IMR-90 (cell line): Measurements from ENCODE around the gene IL2RA. TPM values are rescaled to one million over a fixed set of nuclear protein-coding genes. Genes with fewer than 3 reads are reported as not detected.

Experiments
- ATAC-seq: fragments of 200-7000 bp; cut with Tn5 transposase; 2 replicates; pipeline ENCODE4 v1.9.1; 2020; ENCODE audit warnings: low read depth, mild to moderate bottlenecking, moderate library complexity
- BruUV-seq: library from RNA; stranded (reverse); fragments of 400-500 nt; replicated peaks from 2 replicates; lab custom pipeline; 2021; lab: Mats Ljungman, UMichigan
- CTCF ChIA-PET: fragments of 300-600 bp; formaldehyde crosslinking; extraction: SDS; loops from one replicate; lab custom pipeline; 2021; ENCODE audit warnings: antibody characterized with exemption; lab: Yijun Ruan, JAX
- POLR2A ChIA-PET: fragments of 300-600 bp; sonication (Branson Sonifier 250); formaldehyde crosslinking; loops from one replicate; lab custom pipeline; 2022; ENCODE audit warnings: antibody characterized with exemption; ENCODE audit not compliant: unreplicated experiment; lab: Charles Lee
- DNase-seq: peaks from one replicate; pipeline ENCODE4 v3.0.0; 2013
- H2AFZ ChIP-seq: replicated peaks from 2 replicates; pipeline ENCODE3; 2013; ENCODE audit warnings: low read length, mild to moderate bottlenecking; ENCODE audit not compliant: poor library complexity
- H2AK5ac ChIP-seq: 2 replicates; pipeline ENCODE4 v1.6.1; 2013; ENCODE audit warnings: low read depth, low read length, inconsistent platforms
- H2AK9ac ChIP-seq: replicated peaks from 2 replicates; pipeline ENCODE3; 2013; ENCODE audit warnings: mild to moderate bottlenecking, low read depth, low read length, moderate library complexity; ENCODE audit not compliant: poor library complexity
- H2BK120ac ChIP-seq: 2 replicates; pipeline ENCODE4 v1.6.1; 2013; ENCODE audit warnings: low read depth, low read length, inconsistent platforms
- H2BK15ac ChIP-seq: 3 replicates; pipeline ENCODE4 v1.6.1; 2013; ENCODE audit warnings: low read depth, low read length, inconsistent platforms
- H2BK20ac ChIP-seq: 2 replicates; pipeline ENCODE4 v1.6.1; 2013; ENCODE audit warnings: low read depth, mild to moderate bottlenecking, inconsistent platforms, low read length, moderate library complexity
- H2BK5ac ChIP-seq: 2 replicates; pipeline ENCODE4 v1.6.1; 2013; ENCODE audit warnings: mild to moderate bottlenecking, low read depth, low read length, inconsistent platforms; ENCODE audit not compliant: poor library complexity, severe bottlenecking
- H3K14ac ChIP-seq: replicated peaks from 2 replicates; pipeline ENCODE4 v1.6.1; 2013; ENCODE audit warnings: low read depth, low read length, inconsistent platforms
- H3K18ac ChIP-seq: 2 replicates; pipeline ENCODE4 v1.6.1; 2013; ENCODE audit warnings: low read depth, low read length, control low read depth
- H3K23ac ChIP-seq: 2 replicates; pipeline ENCODE4 v1.6.1; 2013; ENCODE audit warnings: low read depth, low read length, inconsistent platforms
- H3K27ac ChIP-seq: 2 replicates; pipeline ENCODE4 v1.5.1; 2013; ENCODE audit warnings: mild to moderate bottlenecking, control low read depth, low read length; ENCODE audit not compliant: insufficient read depth
- H3K27me3 ChIP-seq: 2 replicates; pipeline ENCODE4 v1.6.1; 2013; ENCODE audit warnings: low read length; ENCODE audit not compliant: control insufficient read depth, insufficient read depth
- H3K36me3 ChIP-seq: 2 replicates; pipeline ENCODE4 v1.6.1; 2013; ENCODE audit warnings: low read length, mixed read lengths; ENCODE audit not compliant: control insufficient read depth, insufficient read depth
- H3K4ac ChIP-seq: 2 replicates; pipeline ENCODE4 v1.6.1; 2013; ENCODE audit warnings: low read depth, low read length, inconsistent platforms
- H3K4me1 ChIP-seq: 2 replicates; pipeline ENCODE4 v1.6.1; 2013; ENCODE audit warnings: low read length, mixed read lengths; ENCODE audit not compliant: control insufficient read depth, insufficient read depth
- H3K4me2 ChIP-seq: 2 replicates; pipeline ENCODE4 v1.6.1; 2013; ENCODE audit warnings: low read depth, mild to moderate bottlenecking, control low read depth, low read length, moderate library complexity
- H3K4me3 ChIP-seq: 2 replicates; pipeline ENCODE4 v1.5.1; 2013; ENCODE audit warnings: low read depth, mild to moderate bottlenecking, control low read depth, low read length, moderate library complexity; ENCODE audit not compliant: insufficient read depth
- H3K56ac ChIP-seq: 2 replicates; pipeline ENCODE4 v1.6.1; 2013; ENCODE audit warnings: low read length, inconsistent platforms; ENCODE audit not compliant: insufficient read depth; ENCODE audit errors: extremely low read depth
- H3K79me1 ChIP-seq, 2 experiments: 2 replicates each; pipeline ENCODE4 v1.6.1; 2013; ENCODE audit warnings: low read length in 2 of 2, inconsistent platforms in 1 of 2, low read depth in 1 of 2
- H3K9ac ChIP-seq: 2 replicates; pipeline ENCODE4 v1.6.1; 2013; ENCODE audit warnings: low read depth, low read length, control low read depth
- H3K9me1 ChIP-seq: 2 replicates; pipeline ENCODE4 v1.6.1; 2013; ENCODE audit warnings: low read length, inconsistent platforms; ENCODE audit not compliant: insufficient read depth
- H3K9me3 ChIP-seq: 2 replicates; pipeline ENCODE4 v1.6.1; 2013; ENCODE audit warnings: low read length; ENCODE audit not compliant: control insufficient read depth, insufficient read depth
- H4K20me1 ChIP-seq: 2 replicates; pipeline ENCODE4 v1.6.1; 2013; ENCODE audit warnings: low read length, inconsistent platforms; ENCODE audit not compliant: insufficient read depth
- H4K5ac ChIP-seq: 2 replicates; pipeline ENCODE4 v1.6.1; 2013; ENCODE audit warnings: mild to moderate bottlenecking, low read depth, low read length, control low read depth
- H4K8ac ChIP-seq, 2 experiments: 2 replicates each; pipeline ENCODE4 v1.6.1; 2013; ENCODE audit warnings: low read depth in 2 of 2, low read length in 2 of 2, control low read depth in 1 of 2, inconsistent platforms in 1 of 2
- H4K91ac ChIP-seq: 2 replicates; pipeline ENCODE4 v1.6.1; 2013; ENCODE audit warnings: low read depth, low read length, inconsistent platforms; ENCODE audit not compliant: insufficient read depth
- BHLHE40 ChIP-seq: fragments of 150-350 bp; IDR thresholded peaks from 2 replicates; pipeline ENCODE4 v1.6.1; 2016; ENCODE audit warnings: mild to moderate bottlenecking, low read depth, low read length
- CEBPB ChIP-seq: IDR thresholded peaks from 2 replicates; pipeline ENCODE4 v1.6.1; 2012; ENCODE audit warnings: low read depth, low read length, improper control_type of control experiment
- CHD1 ChIP-seq: IDR thresholded peaks from 2 replicates; pipeline ENCODE4 v1.6.1; 2012; ENCODE audit warnings: low read depth, low read length, improper control_type of control experiment
- FOS ChIP-seq: fragments of 150-350 bp; IDR thresholded peaks from 2 replicates; pipeline ENCODE4 v1.6.1; 2016; ENCODE audit warnings: low read depth, low read length
- MAFK ChIP-seq: IDR thresholded peaks from 2 replicates; pipeline ENCODE4 v1.6.1; 2012; ENCODE audit warnings: low read depth, low read length, improper control_type of control experiment
- MAZ ChIP-seq: IDR thresholded peaks from 2 replicates; pipeline ENCODE4 v1.6.1; 2012; ENCODE audit warnings: low read depth, mild to moderate bottlenecking, low read length, improper control_type of control experiment, moderate library complexity, borderline replicate concordance
- MXI1 ChIP-seq: IDR thresholded peaks from 2 replicates; pipeline ENCODE4 v1.6.1; 2012; ENCODE audit warnings: low read depth, mild to moderate bottlenecking, low read length, moderate library complexity, borderline replicate concordance
- NFE2L2 ChIP-seq: fragments of 150-350 bp; IDR thresholded peaks from 2 replicates; pipeline ENCODE4 v1.6.1; 2016; ENCODE audit warnings: low read depth, mild to moderate bottlenecking, low read length
- POLR2A ChIP-seq: IDR thresholded peaks from 2 replicates; pipeline ENCODE4 v1.6.1; 2012; ENCODE audit warnings: mild to moderate bottlenecking, low read depth, low read length
- RAD21 ChIP-seq: IDR thresholded peaks from 2 replicates; pipeline ENCODE4 v1.6.1; 2012; ENCODE audit warnings: low read length, improper control_type of control experiment
- RCOR1 ChIP-seq: IDR thresholded peaks from 2 replicates; pipeline ENCODE4 v1.6.1; 2012; ENCODE audit warnings: mild to moderate bottlenecking, low read length, improper control_type of control experiment; ENCODE audit not compliant: insufficient replicate concordance
- RFX5 ChIP-seq: IDR thresholded peaks from 2 replicates; pipeline ENCODE4 v1.8.0; 2012; ENCODE audit warnings: low read depth, mild to moderate bottlenecking, low read length, moderate library complexity
- SMC3 ChIP-seq: fragments of 150-350 bp; IDR thresholded peaks from 2 replicates; pipeline ENCODE4 v1.6.1; 2016; ENCODE audit warnings: low read depth, mild to moderate bottlenecking, antibody characterized with exemption, low read length, moderate library complexity
- USF2 ChIP-seq: fragments of 150-350 bp; IDR thresholded peaks from 2 replicates; pipeline ENCODE4 v1.6.1; 2017; ENCODE audit warnings: mild to moderate bottlenecking, antibody characterized with exemption, low read length, low read depth
- WGBS, 2 experiments: methylation state at CpG; one replicate each; pipeline versions ENCODE4 v1.1.5 to v1.1.7; 2013; ENCODE audit warnings: missing lambda C conversion rate in 2 of 2; ENCODE audit not compliant: insufficient read length in 1 of 2; ENCODE audit errors: extremely low coverage in 2 of 2; 5-methylcytosine and 5-hydroxymethylcytosine counted together
- dilution Hi-C: fragments of 300-500 bp; cut with HindIII; formaldehyde crosslinking; loops from one replicate; pipeline ENCODE4 v1.14.3; 2018; ENCODE audit warnings: low sequenced_read_pairs; ENCODE audit not compliant: unreplicated experiment
- in situ Hi-C: fragments of 300-500 bp; cut with MboI; formaldehyde crosslinking; loops from 3 replicates; pipeline ENCODE4 v1.14.3; 2019; ENCODE audit warnings: low sequenced_read_pairs, inconsistent platforms, mixed read lengths
- intact Hi-C: fragments of 100-400 bp; cut with micrococcal nuclease; formaldehyde crosslinking; loops from 2 replicates; pipeline ENCODE4 v1.10.0; 2022
- polyA plus RNA-seq, 3 experiments: library from polyadenylated mRNA; depleted of rRNA; stranded (reverse); fragments of >200 nt; gene quantifications; 2 replicates each; pipeline ENCODE4 v1.2.3, GENCODE V29; 2012; ENCODE audit warnings: low replicate concordance in 1 of 3
- total RNA-seq: library from RNA; depleted of rRNA; stranded (reverse); fragments of >200 nt; gene quantifications from 2 replicates; pipeline ENCODE4 v1.2.3, GENCODE V29; 2012
- TF ChIP-seq, protein P1 (sequence below): fragments of 150-350 bp; IDR thresholded peaks from 2 replicates; pipeline ENCODE4 v1.6.1; 2016; ENCODE audit warnings: low read depth, mild to moderate bottlenecking, low read length, moderate library complexity, borderline replicate concordance
- TF ChIP-seq, protein P2 (sequence below): conservative IDR thresholded peaks from 2 replicates; pipeline ENCODE4 v1.5.1; 2012; ENCODE audit warnings: mild to moderate bottlenecking, low read depth, low read length, improper control_type of control experiment

Gene IL2RA
- total and polyA plus RNA-seq, 2 of the 4 experiments (the other 2 are of a cell fraction) = not detected

GRCh38 chr10:6079044-6079443, 16.9 kb upstream of the IL2RA start:
- H3K9ac ChIP-seq = no peak overlapping the region
- H3K36me3 ChIP-seq = no peaks in the 10 kb centered on the region
- in situ Hi-C loops (no loop called here), intact Hi-C loops (no loop called here), dilution Hi-C loops (no loop called here)
- ChIA-PET CTCF (no interaction called here), POLR2A (no interaction called here)
- H3K14ac ChIP-seq = no peak overlapping the region
- no peak overlapping the region for H2BK20ac ChIP-seq
- no peak overlapping the region for H2AFZ ChIP-seq
- H3K56ac ChIP-seq = no peak overlapping the region
- H4K91ac ChIP-seq = no peak overlapping the region
- H2AK5ac ChIP-seq = no peak overlapping the region
- no peak overlapping the region for H3K4me2 ChIP-seq
- no peak overlapping the region for H3K4ac ChIP-seq
- no peaks in the 10 kb centered on the region for H3K79me1 ChIP-seq
- no peak overlapping the region for H2BK15ac ChIP-seq
- peaks cover 13% of the 10 kb centered on the region for H3K4me1 ChIP-seq
- peaks cover 2% of the 10 kb centered on the region; the same call in 1 of the 2 replicates for H3K9me1 ChIP-seq
- no peak overlapping the region for H4K8ac ChIP-seq
- H3K23ac ChIP-seq = no peak overlapping the region
- no peak overlapping the region for H4K5ac ChIP-seq
- no peak overlapping the region for H2BK5ac ChIP-seq
- DNase-seq = no peak
- H3K4me3 ChIP-seq = no peak overlapping the region
- no peak for ATAC-seq
- H3K9me3 ChIP-seq = peaks cover 2% of the 10 kb centered on the region; the same call in 1 of the 2 replicates
- BruUV-seq = no TSS peak
- no peak overlapping the region for H3K18ac ChIP-seq
- TF ChIP-seq SMC3 = no peak
- no peak for TF ChIP-seq POLR2A
- TF ChIP-seq RAD21 = no peak
- TF ChIP-seq MAZ = no peak
- TF ChIP-seq BHLHE40 = no peak
- TF ChIP-seq MAFK = no peak
- no peak for TF ChIP-seq CHD1
- TF ChIP-seq RFX5 = no peak
- no peak for TF ChIP-seq USF2
- no peak for TF ChIP-seq NFE2L2
- no peak for TF ChIP-seq FOS
- no peak for TF ChIP-seq RCOR1
- TF ChIP-seq, protein P1, sequence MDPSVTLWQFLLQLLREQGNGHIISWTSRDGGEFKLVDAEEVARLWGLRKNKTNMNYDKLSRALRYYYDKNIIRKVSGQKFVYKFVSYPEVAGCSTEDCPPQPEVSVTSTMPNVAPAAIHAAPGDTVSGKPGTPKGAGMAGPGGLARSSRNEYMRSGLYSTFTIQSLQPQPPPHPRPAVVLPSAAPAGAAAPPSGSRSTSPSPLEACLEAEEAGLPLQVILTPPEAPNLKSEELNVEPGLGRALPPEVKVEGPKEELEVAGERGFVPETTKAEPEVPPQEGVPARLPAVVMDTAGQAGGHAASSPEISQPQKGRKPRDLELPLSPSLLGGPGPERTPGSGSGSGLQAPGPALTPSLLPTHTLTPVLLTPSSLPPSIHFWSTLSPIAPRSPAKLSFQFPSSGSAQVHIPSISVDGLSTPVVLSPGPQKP = no peak
- TF ChIP-seq, protein P2, sequence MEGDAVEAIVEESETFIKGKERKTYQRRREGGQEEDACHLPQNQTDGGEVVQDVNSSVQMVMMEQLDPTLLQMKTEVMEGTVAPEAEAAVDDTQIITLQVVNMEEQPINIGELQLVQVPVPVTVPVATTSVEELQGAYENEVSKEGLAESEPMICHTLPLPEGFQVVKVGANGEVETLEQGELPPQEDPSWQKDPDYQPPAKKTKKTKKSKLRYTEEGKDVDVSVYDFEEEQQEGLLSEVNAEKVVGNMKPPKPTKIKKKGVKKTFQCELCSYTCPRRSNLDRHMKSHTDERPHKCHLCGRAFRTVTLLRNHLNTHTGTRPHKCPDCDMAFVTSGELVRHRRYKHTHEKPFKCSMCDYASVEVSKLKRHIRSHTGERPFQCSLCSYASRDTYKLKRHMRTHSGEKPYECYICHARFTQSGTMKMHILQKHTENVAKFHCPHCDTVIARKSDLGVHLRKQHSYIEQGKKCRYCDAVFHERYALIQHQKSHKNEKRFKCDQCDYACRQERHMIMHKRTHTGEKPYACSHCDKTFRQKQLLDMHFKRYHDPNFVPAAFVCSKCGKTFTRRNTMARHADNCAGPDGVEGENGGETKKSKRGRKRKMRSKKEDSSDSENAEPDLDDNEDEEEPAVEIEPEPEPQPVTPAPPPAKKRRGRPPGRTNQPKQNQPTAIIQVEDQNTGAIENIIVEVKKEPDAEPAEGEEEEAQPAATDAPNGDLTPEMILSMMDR = no peak
- no peak for TF ChIP-seq CEBPB
- no peak for TF ChIP-seq MXI1
- H2BK120ac ChIP-seq = no peak overlapping the region
- no peaks in the 10 kb centered on the region for H4K20me1 ChIP-seq
- WGBS, 2 experiments = no CpG with 5 or more reads among the region's 4 CpGs
- H3K27ac ChIP-seq = no peak overlapping the region
- peaks cover 18% of the 10 kb centered on the region for H3K27me3 ChIP-seq
- H2AK9ac ChIP-seq = no peak overlapping the region
